ENCODE results near the gene MYH9. TPM values are rescaled to one million over a fixed set of nuclear protein-coding genes. Genes with fewer than 3 reads are reported as not detected.
A peak's percentile ranks its signal among the peaks of the same experiment; 100 is the strongest.

MYH9 gene
- total RNA-seq, 2 donors from 2014 or later = 1,447 to 1,631 TPM

- H3K4me3 ChIP-seq = no peak overlapping the region
- peak overlapping the region; percentile 91 to 99 for H3K27ac ChIP-seq
- no peaks in the 10 kb centered on the region for H3K9me3 ChIP-seq
- TF ChIP-seq CTCF (IDR thresholded peaks at IDR 0.05) = no peak
- DNase-seq (ENCODE audit: low spot score) (no peak), ATAC-seq (ENCODE audit: insufficient number of reproducible peaks, low FRiP score, low read depth) (no peak)
- H3K4me1 ChIP-seq (ENCODE audit: control insufficient read depth in 1 of 2, low read depth in 2 of 2) = peaks cover 65 to 96% of the 10 kb centered on the region in 2 donors
- H3K36me3 ChIP-seq = peaks cover 48% of the 10 kb centered on the region
- no peaks in the 10 kb centered on the region for H3K27me3 ChIP-seq (replicated peaks; ENCODE audit: insufficient read depth)
These were observed 44.6 kb downstream of the MYH9 start for GRCh38 chr22:36343070-36343719.

GRCh38 chr22:36341640-36342041, 46.1 kb downstream of the MYH9 start:
- Histone ChIP-seq H3K27me3 (replicated peaks; ENCODE audit: insufficient read depth) (no peaks in the 10 kb centered on the region), H3K27ac (peak overlapping the region; percentile 91 to 99), H3K4me1 (ENCODE audit: control insufficient read depth in 1 of 2, low read depth in 2 of 2) (peaks cover 68 to 100% of the 10 kb centered on the region in 2 donors), H3K36me3 (peaks cover 57% of the 10 kb centered on the region), H3K9me3 (no peaks in the 10 kb centered on the region), H3K4me3 (no peak overlapping the region)
- no peak for ATAC-seq (ENCODE audit: insufficient number of reproducible peaks, low FRiP score, low read depth)
- no peak for TF ChIP-seq CTCF (IDR thresholded peaks at IDR 0.05)
- no peak for DNase-seq (ENCODE audit: low spot score)

GRCh38 chr22:36340621-36341020, 47.1 kb downstream of the MYH9 start:
- ATAC-seq (ENCODE audit: insufficient number of reproducible peaks, low FRiP score, low read depth) (no peak), DNase-seq (ENCODE audit: low spot score) (no peak)
- Histone ChIP-seq H3K36me3 (peaks cover 64% of the 10 kb centered on the region), H3K4me1 (ENCODE audit: control insufficient read depth in 1 of 2, low read depth in 2 of 2) (peaks cover 71 to 100% of the 10 kb centered on the region in 2 donors), H3K27me3 (replicated peaks; ENCODE audit: insufficient read depth) (no peaks in the 10 kb centered on the region), H3K9me3 (no peaks in the 10 kb centered on the region), H3K4me3 (no peak overlapping the region), H3K27ac (peak overlapping the region; percentile 91 to 99)
- no peak for TF ChIP-seq CTCF (IDR thresholded peaks at IDR 0.05)

GRCh38 chr22:36339171-36340065, 48.3 kb downstream of the MYH9 start:
- no peaks in the 10 kb centered on the region for H3K9me3 ChIP-seq
- no peak for TF ChIP-seq CTCF (IDR thresholded peaks at IDR 0.05)
- H3K4me1 ChIP-seq (ENCODE audit: control insufficient read depth in 1 of 2, low read depth in 2 of 2) = peaks cover 72 to 100% of the 10 kb centered on the region in 2 donors
- H3K27me3 ChIP-seq (replicated peaks; ENCODE audit: insufficient read depth) = no peaks in the 10 kb centered on the region
- no peak for ATAC-seq (ENCODE audit: insufficient number of reproducible peaks, low FRiP score, low read depth)
- H3K4me3 ChIP-seq = no peak overlapping the region
- peaks cover 57% of the 10 kb centered on the region for H3K36me3 ChIP-seq
- no peak for DNase-seq (ENCODE audit: low spot score)
- H3K27ac ChIP-seq = peak overlapping the region; percentile 99 to 100

Data from thoracic aorta (tissue), 2 donors.